Liver (tissue), 9 donors: ENCODE results near the gene TMA7B. TPM values are rescaled to one million over a fixed set of nuclear protein-coding genes. Genes with fewer than 3 reads are reported as not detected.

ENCODE experiments used
- DNase-seq: peaks from one replicate; pipeline ENCODE4 v3.0.0-alpha.2; 2017; ENCODE audit warnings: low spot score
- H3K27ac ChIP-seq, 2 donors: one replicate each; pipeline ENCODE4 v1.7.0; 2013; ENCODE audit warnings: inconsistent platforms in 2 of 2, low read length in 2 of 2, control low read depth in 1 of 2, low read depth in 1 of 2, mild to moderate bottlenecking in 1 of 2
- H3K27me3 ChIP-seq, 4 donors: one replicate each; pipeline versions ENCODE4 v1.6.1 to v1.7.0; 2013; ENCODE audit warnings: low read length in 3 of 4, inconsistent platforms in 1 of 4, mild to moderate bottlenecking in 1 of 4, moderate library complexity in 1 of 4; ENCODE audit not compliant: control insufficient read depth in 4 of 4, insufficient read depth in 4 of 4
- H3K36me3 ChIP-seq, 4 donors: one replicate each; pipeline versions ENCODE4 v1.6.1 to v1.7.0; 2013; ENCODE audit warnings: low read length in 3 of 4, mild to moderate bottlenecking in 3 of 4, low read depth in 1 of 4, moderate library complexity in 1 of 4; ENCODE audit not compliant: control insufficient read depth in 4 of 4, insufficient read depth in 3 of 4
- H3K4me1 ChIP-seq, 4 donors: one replicate each; pipeline versions ENCODE4 v1.6.1 to v1.7.0; 2013; ENCODE audit warnings: low read length in 3 of 4, mild to moderate bottlenecking in 3 of 4, moderate library complexity in 1 of 4; ENCODE audit not compliant: control insufficient read depth in 4 of 4, insufficient read depth in 4 of 4
- H3K4me3 ChIP-seq, 3 donors: one replicate each; pipeline versions ENCODE4 v1.6.1 to v1.7.0; 2013; ENCODE audit warnings: low read length in 3 of 3, control low read depth in 1 of 3, low read depth in 1 of 3, mild to moderate bottlenecking in 1 of 3
- H3K9ac ChIP-seq, 2 donors: one replicate each; pipeline ENCODE4 v1.7.0; 2013; ENCODE audit warnings: low read length in 2 of 2, mild to moderate bottlenecking in 2 of 2, moderate library complexity in 2 of 2, control low read depth in 1 of 2, low read depth in 1 of 2
- H3K9me3 ChIP-seq, 4 donors: one replicate each; pipeline versions ENCODE4 v1.6.1 to v1.7.0; 2013; ENCODE audit warnings: low read length in 3 of 4; ENCODE audit not compliant: control insufficient read depth in 4 of 4
- ATF3 ChIP-seq: IDR thresholded peaks from 2 replicates; pipeline ENCODE4 v1.6.1; 2016; ENCODE audit warnings: antibody characterized with exemption
- CTCF ChIP-seq: fragments of 150-350 bp; IDR thresholded peaks from 2 replicates; pipeline ENCODE4 v1.5.1; 2017; ENCODE audit warnings: improper control_type of control experiment, low read depth, low read length; ENCODE audit not compliant: missing input control
- EGR1 ChIP-seq, 2 donors: IDR thresholded peaks; 2 replicates each; pipeline ENCODE4 v1.6.1; 2016 to 2018; ENCODE audit warnings: antibody characterized with exemption in 2 of 2, low read depth in 2 of 2
- FOXA1 ChIP-seq: IDR thresholded peaks from 2 replicates; pipeline ENCODE4 v1.6.1; 2016; ENCODE audit warnings: antibody characterized with exemption
- FOXA2 ChIP-seq: IDR thresholded peaks from 2 replicates; pipeline ENCODE4 v1.6.1; 2016; ENCODE audit warnings: antibody characterized with exemption
- GABPA ChIP-seq, 2 donors: IDR thresholded peaks in 1 of 2; conservative IDR thresholded peaks in 1 of 2; 2 replicates each; pipeline ENCODE4 v1.6.1; 2016; ENCODE audit warnings: antibody characterized with exemption in 2 of 2, mild to moderate bottlenecking in 1 of 2, moderate library complexity in 1 of 2
- JUND ChIP-seq, 2 donors: IDR thresholded peaks; 2 replicates each; pipeline ENCODE4 v1.6.1; 2016; ENCODE audit warnings: antibody characterized with exemption in 2 of 2
- MAX ChIP-seq: IDR thresholded peaks from 2 replicates; pipeline ENCODE4 v1.6.1; 2016; ENCODE audit warnings: antibody characterized with exemption
- NR2F2 ChIP-seq: IDR thresholded peaks from 2 replicates; pipeline ENCODE4 v1.6.1; 2016; ENCODE audit warnings: antibody characterized with exemption
- RAD21 ChIP-seq, 2 donors: IDR thresholded peaks; 2 replicates each; pipeline ENCODE4 v1.6.1; 2016; ENCODE audit warnings: antibody characterized with exemption in 2 of 2, mild to moderate bottlenecking in 2 of 2
- REST ChIP-seq: IDR thresholded peaks from 2 replicates; pipeline ENCODE4 v1.6.1; 2016; ENCODE audit warnings: antibody characterized with exemption, mild to moderate bottlenecking
- RXRA ChIP-seq, 2 donors: IDR thresholded peaks; 2 replicates each; pipeline ENCODE4 v1.6.1; 2017 to 2018; ENCODE audit warnings: antibody characterized with exemption in 2 of 2, mild to moderate bottlenecking in 1 of 2
- SP1 ChIP-seq: IDR thresholded peaks from 2 replicates; pipeline ENCODE4 v1.6.1; 2018; ENCODE audit warnings: antibody characterized with exemption, mild to moderate bottlenecking
- TAF1 ChIP-seq: conservative IDR thresholded peaks from 2 replicates; pipeline ENCODE4 v1.6.1; 2016; ENCODE audit warnings: antibody characterized with exemption, mild to moderate bottlenecking
- YY1 ChIP-seq: IDR thresholded peaks from 2 replicates; pipeline ENCODE4 v1.6.1; 2016; ENCODE audit warnings: antibody characterized with exemption, mild to moderate bottlenecking
- ZBTB33 ChIP-seq: IDR thresholded peaks from 2 replicates; pipeline ENCODE4 v1.6.1; 2016; ENCODE audit warnings: antibody characterized with exemption
- WGBS: extraction: QIAGEN DNeasy Blood & Tissue Kit; methylation state at CpG from one replicate; pipeline ENCODE4 v1.1.7; 2013; 5-methylcytosine and 5-hydroxymethylcytosine counted together
- polyA plus RNA-seq, 2 donors: library from polyadenylated mRNA; stranded (reverse) in 1 of 2; unstranded in 1 of 2; fragments of 200-250 nt in 1 of 2; fragments of >200 nt in 1 of 2; fragmentation: Nextera tagmentation in 1 of 2; extraction: Ambion mirVana in 1 of 2; gene quantifications; one replicate each; pipeline versions ENCODE4 v1.2.1 to v1.2.3, GENCODE V29; 2013 to 2015
- total RNA-seq, 2 donors: library from RNA; depleted of rRNA; stranded (reverse); fragments of >200 nt; gene quantifications; one replicate each; pipeline ENCODE4 v1.2.3, GENCODE V29; 2014
- donor health status: healthy.
- donor health status: healthy.
- donor health status: healthy.
- donor health status: healthy.
- donor health status: healthy.

Gene TMA7B
- total and polyA plus RNA-seq, 4 donors, result 0.25 to 2.1 TPM; not detected in 2

- H3K27me3 ChIP-seq, result no peaks in the 10 kb centered on the region
- DNase-seq, result no peak
- over 99% methylated on average over 2 of the region's 2 CpGs for WGBS
- TF ChIP-seq NR2F2 (no peak), GABPA (IDR thresholded peaks at IDR 0.05 in 1 of 2, conservative IDR thresholded peaks at IDR 0.05 in 1 of 2) (no peak), RAD21 (IDR thresholded peaks at IDR 0.05) (no peak)
- H3K4me3 ChIP-seq, result no peak overlapping the region
- H3K9ac ChIP-seq, result no peak overlapping the region
- no peaks in the 10 kb centered on the region for H3K9me3 ChIP-seq
- H3K4me1 ChIP-seq, result no peaks in the 10 kb centered on the region
- no peak overlapping the region for H3K27ac ChIP-seq
- H3K36me3 ChIP-seq, result no peaks in the 10 kb centered on the region
These were observed 4.5 kb upstream of the TMA7B start for GRCh38 chr22:39955675-39956074.

GRCh38 chr22:39956932-39957664 is 3.1 kb upstream of the TMA7B start:
- Histone ChIP-seq H3K4me3 (no peak overlapping the region), H3K9me3 (no peaks in the 10 kb centered on the region), H3K27ac (no peak overlapping the region), H3K36me3 (no peaks in the 10 kb centered on the region), H3K9ac (no peak overlapping the region), H3K27me3 (no peaks in the 10 kb centered on the region), H3K4me1 (no peaks in the 10 kb centered on the region)
- WGBS, result 58% methylated on average over 10 of the region's 10 CpGs
- no peak for DNase-seq
- TF ChIP-seq SP1 (no peak), TAF1 (no peak), ATF3 (no peak), ZBTB33 (no peak), CTCF (no peak), EGR1 (IDR thresholded peaks at IDR 0.05; ENCODE audit: low read depth in 2 of 2) (no peak), REST (no peak), YY1 (no peak), NR2F2 (no peak), JUND (IDR thresholded peaks at IDR 0.05) (no peak), MAX (no peak), RXRA (IDR thresholded peaks at IDR 0.05) (no peak), GABPA (IDR thresholded peaks at IDR 0.05 in 1 of 2, conservative IDR thresholded peaks at IDR 0.05 in 1 of 2) (no peak), FOXA2 (no peak), FOXA1 (no peak)
